ENCODE measurements around the gene SLC38A8.

The SLC38A8 gene

GRCh38 chr16:83969771-83970429 is 72.7 kb downstream of the SLC38A8 start:
- no peak for DNase-seq (ENCODE audit: low read depth)

- no peak for DNase-seq (ENCODE audit: low read depth)
Measured at GRCh38 chr16:83968891-83969649, 73.5 kb downstream of the SLC38A8 start.

GRCh38 chr16:83968306-83968851 is 74.2 kb downstream of the SLC38A8 start:
- no peak for DNase-seq (ENCODE audit: low read depth)

DNA sequence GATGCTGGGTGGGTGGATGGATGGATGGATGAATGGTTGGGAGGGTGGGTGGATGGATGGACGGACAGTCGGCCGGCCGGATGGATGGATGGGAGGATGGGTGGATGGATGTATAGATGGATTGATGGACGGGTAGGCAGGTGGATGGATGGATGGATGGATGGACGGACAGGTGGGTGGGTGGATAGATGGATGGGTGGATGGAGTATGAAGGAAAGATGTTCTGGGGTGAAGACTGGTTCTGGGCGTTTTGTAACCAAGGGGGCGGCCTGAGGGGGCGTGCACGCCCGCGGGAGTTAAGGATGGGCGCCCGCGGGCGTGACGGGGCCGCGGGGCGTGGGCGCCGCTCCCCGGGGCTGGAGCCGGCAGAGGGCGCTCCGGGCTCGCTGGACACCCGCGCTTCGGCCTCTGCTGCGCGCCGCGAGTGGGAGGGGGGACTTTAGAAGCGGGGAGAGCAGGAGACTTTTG is 74.7 kb downstream of the SLC38A8 start, which contains the start of gene NECAB2:
Gene NECAB2, plus strand, starts transcription at position 407 of the 468 bp plus-strand sequence. CDS start 405 bp downstream, outside the sequence.
- peak; percentile 13 for DNase-seq (ENCODE audit: low read depth)

DNA sequence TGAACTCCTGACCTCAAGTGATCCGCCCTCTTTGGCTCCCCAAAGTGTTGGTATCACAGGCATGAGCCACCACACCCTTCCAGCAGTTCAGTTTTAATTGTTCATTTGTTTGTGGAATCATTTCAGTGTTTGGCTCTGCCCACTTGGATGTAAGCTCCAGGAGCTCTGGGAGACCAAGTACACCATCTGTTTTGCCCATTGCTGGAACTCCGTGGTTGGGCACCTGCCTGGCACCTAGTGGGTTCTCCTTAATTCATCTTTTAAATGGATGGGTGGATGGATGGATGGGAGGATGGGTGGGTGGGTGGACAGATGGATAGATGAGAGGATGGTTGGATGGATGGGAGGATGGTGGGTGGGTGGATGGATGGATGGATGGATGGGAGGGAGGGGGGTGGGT is 75.5 kb downstream of the SLC38A8 start:
- DNase-seq (ENCODE audit: low read depth) = no peak

DNA sequence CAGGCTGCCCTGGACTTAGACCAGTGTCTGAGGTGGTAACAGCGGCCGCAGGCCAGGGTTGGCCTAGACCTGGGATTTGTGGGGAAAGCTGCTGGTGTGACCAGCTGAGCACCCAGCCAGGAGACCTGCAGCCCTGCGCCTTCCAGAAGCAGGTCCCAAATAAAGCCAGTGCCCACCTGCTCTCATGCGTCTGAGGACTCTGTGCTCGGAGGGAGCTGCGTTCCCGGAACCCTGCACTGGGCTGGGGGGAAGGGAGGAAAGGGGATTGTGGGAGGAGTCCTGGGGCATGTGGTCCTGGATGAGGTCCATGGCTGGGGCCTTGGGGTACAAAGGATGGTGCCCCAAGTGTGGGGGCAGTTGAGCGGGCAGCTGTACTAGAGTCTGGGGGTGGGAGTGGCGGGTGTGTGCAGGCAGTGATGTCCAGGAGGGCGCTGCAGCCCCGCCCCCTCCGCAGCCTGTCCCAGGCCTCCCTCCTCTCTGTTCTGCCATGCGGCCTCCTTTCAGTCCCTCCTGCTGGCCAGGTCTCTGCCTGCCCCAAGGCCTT is 76.4 kb downstream of the SLC38A8 start:
- DNase-seq (ENCODE audit: low read depth) = no peak

- DNase-seq (ENCODE audit: low read depth) = no peak
Measured at GRCh38 chr16:83965444-83966152, 77.0 kb downstream of the SLC38A8 start.

- no peak for DNase-seq (ENCODE audit: low read depth)
Measured at GRCh38 chr16:83964684-83965443, 77.7 kb downstream of the SLC38A8 start.

- no peak for DNase-seq (ENCODE audit: low read depth)
Measured at GRCh38 chr16:83963277-83964119, 79.1 kb downstream of the SLC38A8 start.

- DNase-seq (ENCODE audit: low read depth) = no peak
Measured at GRCh38 chr16:83961591-83961990, 81.0 kb downstream of the SLC38A8 start.

GRCh38 chr16:83960521-83961249 is 81.9 kb downstream of the SLC38A8 start:
- DNase-seq (ENCODE audit: low read depth) = no peak
